H1 (cell line): ENCODE data around the gene HSPBP1. TPM values are rescaled to one million over a fixed set of nuclear protein-coding genes. Genes with fewer than 3 reads are reported as not detected.

Source experiments
- CTCF ChIA-PET: fragments of 300-600 bp; sonication (Branson Sonifier 250); formaldehyde crosslinking; loops from one replicate; lab custom pipeline; 2021; ENCODE audit not compliant: partially characterized antibody; lab: Charles Lee
- POLR2A ChIA-PET: fragments of 300-600 bp; sonication (Branson Sonifier 250); formaldehyde crosslinking; loops from one replicate; lab custom pipeline; 2021; ENCODE audit warnings: inconsistent platforms; ENCODE audit not compliant: partially characterized antibody; lab: Charles Lee
- DNase-seq, 2 experiments: peaks; one replicate each; pipeline versions ENCODE4 v3.0.0 to v3.0.0-alpha.2; 2010 to 2022; ENCODE audit warnings: low spot score in 2 of 2, low read depth in 1 of 2, mixed read lengths in 1 of 2
- FAIRE-seq: peaks from 2 replicates; lab custom pipeline; 2011; peaks lifted over from hg19 to GRCh38; lab: Jason Lieb, UNC
- H2AFZ ChIP-seq: 2 replicates; pipeline ENCODE4 v1.8.1; 2012; ENCODE audit warnings: low read length, inconsistent platforms
- H2AK5ac ChIP-seq: 2 replicates; pipeline ENCODE4 v1.6.1; 2013; ENCODE audit warnings: low read depth, low read length
- H2BK120ac ChIP-seq: replicated peaks from 2 replicates; pipeline ENCODE3; 2013; ENCODE audit warnings: low read depth, low read length, inconsistent platforms
- H2BK12ac ChIP-seq: 2 replicates; pipeline ENCODE4 v1.6.1; 2013; ENCODE audit warnings: low read depth, low read length
- H2BK15ac ChIP-seq: 2 replicates; pipeline ENCODE4 v1.6.1; 2013; ENCODE audit warnings: low read length
- H2BK20ac ChIP-seq: 2 replicates; pipeline ENCODE4 v1.6.1; 2013; ENCODE audit warnings: low read length
- H2BK5ac ChIP-seq: 2 replicates; pipeline ENCODE4 v1.6.1; 2013; ENCODE audit warnings: low read depth, low read length
- H3K14ac ChIP-seq: 2 replicates; pipeline ENCODE4 v1.6.1; 2013; ENCODE audit warnings: inconsistent platforms; ENCODE audit not compliant: insufficient read length
- H3K18ac ChIP-seq: 2 replicates; pipeline ENCODE4 v1.6.1; 2013; ENCODE audit warnings: low read length; ENCODE audit errors: extremely low read depth
- H3K23ac ChIP-seq: 2 replicates; pipeline ENCODE4 v1.6.1; 2013; ENCODE audit warnings: inconsistent platforms; ENCODE audit not compliant: insufficient read length
- H3K23me2 ChIP-seq: 2 replicates; pipeline ENCODE4 v1.6.1; 2013; ENCODE audit warnings: low read depth, low read length
- H3K27ac ChIP-seq: 2 replicates; pipeline ENCODE4 v1.6.1; 2011; ENCODE audit warnings: low read depth, low read length, inconsistent platforms
- H3K27me3 ChIP-seq, 4 experiments: replicated peaks in 1 of 4; 1 replicate in 1 of 4; 2 replicates in 3 of 4; pipeline versions ENCODE4 v1.6.1 to v1.8.1; 2011 to 2013; ENCODE audit warnings: low read length in 3 of 4, mild to moderate bottlenecking in 3 of 4, inconsistent platforms in 2 of 4, mixed read lengths in 2 of 4, moderate library complexity in 1 of 4; ENCODE audit not compliant: control insufficient read depth in 3 of 4, insufficient read depth in 3 of 4; ENCODE audit errors: extremely low read depth in 1 of 4
- H3K36me3 ChIP-seq, 4 experiments: 2 replicates each; pipeline versions ENCODE4 v1.6.1 to v1.8.1; 2011 to 2013; ENCODE audit warnings: mild to moderate bottlenecking in 4 of 4, low read length in 3 of 4, moderate library complexity in 2 of 4, control low read depth in 1 of 4, inconsistent platforms in 1 of 4; ENCODE audit not compliant: insufficient read depth in 4 of 4, control insufficient read depth in 2 of 4
- H3K4ac ChIP-seq: replicated peaks from 2 replicates; pipeline ENCODE3; 2013; ENCODE audit warnings: low read length, low read depth, mixed read lengths, inconsistent platforms; ENCODE audit not compliant: insufficient read length
- H3K4me1 ChIP-seq, 4 experiments: replicated peaks in 1 of 4; 1 replicate in 1 of 4; 2 replicates in 3 of 4; pipeline versions ENCODE4 v1.6.1 to v1.8.1; 2011 to 2013; ENCODE audit warnings: low read length in 3 of 4, inconsistent platforms in 2 of 4, mixed read lengths in 1 of 4; ENCODE audit not compliant: insufficient read depth in 4 of 4, control insufficient read depth in 3 of 4
- H3K4me2 ChIP-seq, 2 experiments: 2 replicates each; pipeline versions ENCODE4 v1.6.1 to v1.8.1; 2011 to 2013; ENCODE audit warnings: low read depth in 2 of 2, low read length in 2 of 2, control low read depth in 1 of 2, inconsistent platforms in 1 of 2, mild to moderate bottlenecking in 1 of 2; ENCODE audit not compliant: insufficient read depth in 1 of 2
- H3K4me3 ChIP-seq, 4 experiments: fragments of 200-600, 300-600 bp in 1 of 4; sonication (generic), shearing (Covaris generic), sonication (Bioruptor Twin) in 1 of 4; 2 replicates each; pipeline versions ENCODE4 v1.5.1 to v1.8.1; 2011 to 2016; ENCODE audit warnings: low read length in 4 of 4, low read depth in 3 of 4, control low read depth in 2 of 4, inconsistent platforms in 2 of 4, mild to moderate bottlenecking in 2 of 4, mixed read lengths in 1 of 4, moderate library complexity in 1 of 4; ENCODE audit not compliant: insufficient read depth in 2 of 4; ENCODE audit errors: extremely low read depth in 1 of 4
- H3K56ac ChIP-seq: replicated peaks from 2 replicates; pipeline ENCODE3; 2013; ENCODE audit warnings: low read depth, mild to moderate bottlenecking, mixed read lengths, low read length, inconsistent platforms; ENCODE audit not compliant: insufficient read length
- H3K79me1 ChIP-seq: 2 replicates; pipeline ENCODE4 v1.6.1; 2013; ENCODE audit warnings: low read depth, low read length, control low read depth
- H3K79me2 ChIP-seq, 2 experiments: 2 replicates each; pipeline versions ENCODE4 v1.6.1 to v1.8.1; 2012 to 2013; ENCODE audit warnings: low read length in 2 of 2, mild to moderate bottlenecking in 2 of 2, inconsistent platforms in 1 of 2; ENCODE audit not compliant: insufficient read depth in 2 of 2, control insufficient read depth in 1 of 2
- H3K9ac ChIP-seq, 4 experiments: replicated peaks in 1 of 4; 1 replicate in 1 of 4; 2 replicates in 3 of 4; pipeline versions ENCODE4 v1.6.1 to v1.8.1; 2011 to 2013; ENCODE audit warnings: low read depth in 3 of 4, low read length in 3 of 4, control low read depth in 2 of 4, mild to moderate bottlenecking in 2 of 4, moderate library complexity in 2 of 4, inconsistent platforms in 1 of 4; ENCODE audit errors: extremely low read depth in 1 of 4
- H3K9me3 ChIP-seq, 2 experiments: 2 replicates each; pipeline versions ENCODE4 v1.6.1 to v1.8.1; 2012 to 2013; ENCODE audit warnings: mild to moderate bottlenecking in 2 of 2, moderate library complexity in 2 of 2, control low read depth in 1 of 2, inconsistent platforms in 1 of 2, low read depth in 1 of 2, low read length in 1 of 2, mixed read lengths in 1 of 2; ENCODE audit not compliant: insufficient read depth in 2 of 2
- H4K20me1 ChIP-seq, 2 experiments: replicated peaks in 1 of 2; 2 replicates each; pipeline versions ENCODE3 to v1.8.1; 2011 to 2013; ENCODE audit warnings: inconsistent platforms in 2 of 2, low read length in 2 of 2, mild to moderate bottlenecking in 1 of 2; ENCODE audit not compliant: insufficient read depth in 2 of 2, control insufficient read depth in 1 of 2
- H4K5ac ChIP-seq: 2 replicates; pipeline ENCODE4 v1.6.1; 2013; ENCODE audit warnings: low read length, low read depth, mixed read lengths, inconsistent platforms; ENCODE audit not compliant: insufficient read length
- H4K8ac ChIP-seq: 2 replicates; pipeline ENCODE4 v1.8.0; 2013; ENCODE audit warnings: mild to moderate bottlenecking, moderate library complexity, low read length, inconsistent platforms; ENCODE audit not compliant: insufficient read depth; ENCODE audit errors: extremely low read depth
- H4K91ac ChIP-seq: replicated peaks from 2 replicates; pipeline ENCODE3; 2013; ENCODE audit warnings: low read length, mixed read lengths, inconsistent platforms; ENCODE audit not compliant: insufficient read length
- ATF2 ChIP-seq: IDR thresholded peaks from 2 replicates; pipeline ENCODE4 v1.6.1; 2012; ENCODE audit warnings: low read length, inconsistent platforms
- CEBPB ChIP-seq: IDR thresholded peaks from 2 replicates; pipeline ENCODE4 v1.6.1; 2012; ENCODE audit warnings: low read depth, low read length
- CHD1 ChIP-seq: IDR thresholded peaks from 2 replicates; pipeline ENCODE4 v1.6.1; 2012; ENCODE audit warnings: low read depth, low read length, improper control_type of control experiment
- EZH2 ChIP-seq: fragments of 200-600 bp; sonication (generic); IDR thresholded peaks from 2 replicates; pipeline ENCODE4 v1.7.1; 2012; ENCODE audit warnings: low read depth, mild to moderate bottlenecking, moderate library complexity, low read length, inconsistent platforms; ENCODE audit not compliant: severe bottlenecking
- GTF2F1 ChIP-seq: IDR thresholded peaks from 2 replicates; pipeline ENCODE4 v1.6.1; 2012; ENCODE audit warnings: low read depth, low read length, improper control_type of control experiment, borderline replicate concordance
- PHF8 ChIP-seq: fragments of 200-600 bp; sonication (generic); conservative IDR thresholded peaks from 2 replicates; pipeline ENCODE4 v1.7.1; 2012; ENCODE audit warnings: low read depth, mild to moderate bottlenecking, inconsistent platforms, low read length, moderate library complexity
- POLR2A ChIP-seq, 2 experiments: IDR thresholded peaks; 1 replicate in 1 of 2; 2 replicates in 1 of 2; pipeline ENCODE4 v1.6.1; 2011; ENCODE audit warnings: low read depth in 2 of 2, low read length in 2 of 2, mild to moderate bottlenecking in 2 of 2; ENCODE audit errors: control extremely low read depth in 1 of 2
- POU5F1 ChIP-seq: IDR thresholded peaks from 2 replicates; pipeline ENCODE4 v1.6.1; 2011; ENCODE audit warnings: low read depth, mild to moderate bottlenecking, low read length, moderate library complexity
- SIX5 ChIP-seq: IDR thresholded peaks from 2 replicates; pipeline ENCODE4 v1.6.1; 2011; ENCODE audit warnings: mild to moderate bottlenecking, low read depth, low read length
- SP4 ChIP-seq: IDR thresholded peaks from 2 replicates; pipeline ENCODE4 v1.6.1; 2012; ENCODE audit warnings: low read length, inconsistent platforms
- TBP ChIP-seq: IDR thresholded peaks from 2 replicates; pipeline ENCODE4 v1.6.1; 2011; ENCODE audit warnings: low read depth, low read length, improper control_type of control experiment
- TEAD4 ChIP-seq: IDR thresholded peaks from 2 replicates; pipeline ENCODE4 v1.6.1; 2012; ENCODE audit warnings: low read depth, low read length, inconsistent platforms, mixed read lengths
- WGBS, 2 experiments: shearing (Covaris generic) in 1 of 2; methylation state at CpG; one replicate each; pipeline versions ENCODE4 v1.1.6 to v1.1.7; 2013 to 2015; ENCODE audit warnings: low lambda C conversion rate in 2 of 2, mixed read lengths in 2 of 2, inconsistent platforms in 1 of 2, low coverage in 1 of 2, missing lambda C conversion rate in 1 of 2; ENCODE audit not compliant: insufficient replicate concordance in 2 of 2, insufficient coverage in 1 of 2, insufficient read length in 1 of 2; ENCODE audit errors: extremely low coverage in 1 of 2, missing lambda C conversion rate in 1 of 2; 5-methylcytosine and 5-hydroxymethylcytosine counted together
- polyA plus RNA-seq, 7 experiments: library from polyadenylated mRNA; depleted of rRNA in 3 of 7; stranded (reverse) in 5 of 7; unstranded in 2 of 7; fragments of >200 nt in 5 of 7; fragments of 200-250 nt in 2 of 7; gene quantifications; 1 replicate in 5 of 7; 2 replicates in 1 of 7; 4 replicates in 1 of 7; pipeline versions ENCODE4 v1.2.1 to v1.2.3, GENCODE V29; 2011 to 2013; ENCODE audit warnings: missing spikeins in 2 of 7, mixed read lengths in 2 of 7
- total RNA-seq: library from RNA; stranded (reverse); fragmentation: NEBNext Ultra II Directional; extraction: Animal tissue kit (Norgen Biotek cat#: 25700); gene quantifications from 2 replicates; pipeline ENCODE4 v1.2.1, GENCODE V29; 2021

HSPBP1 gene
- total and polyA plus RNA-seq, 2 of the 8 experiments (the other 6 are each of a cell fraction or from before 2014, with no cell fraction given), result 63.4 to 100 TPM

- Histone ChIP-seq H2BK15ac (no peak overlapping the region), H3K9me3 (no peaks in the 10 kb centered on the region), H4K5ac (no peak overlapping the region), H3K79me1 (no peaks in the 10 kb centered on the region), H3K4me2 (no peak overlapping the region; a peak in 1 of 4 replicates), H2BK5ac (no peak overlapping the region), H3K27me3 (no peaks in the 10 kb centered on the region), H3K4me1 (peaks cover 0 to 10% (median 5%) of the 10 kb centered on the region in 4 experiments; a peak in 6 of 7 replicates), H3K56ac (no peak overlapping the region), H3K79me2 (no peaks in the 10 kb centered on the region), H3K36me3 (no peaks in the 10 kb centered on the region), H2BK20ac (no peak overlapping the region), H3K14ac (no peak overlapping the region), H4K20me1 (no peaks in the 10 kb centered on the region), H3K9ac (no peak overlapping the region; a peak in 1 of 7 replicates), H2BK12ac (peak overlapping the region; percentile 50; the same call in 1 of the 2 replicates), H2BK120ac (no peak overlapping the region), H4K91ac (no peak overlapping the region), H3K23me2 (peaks cover 2% of the 10 kb centered on the region; the same call in 1 of the 2 replicates), H3K18ac (no peak overlapping the region; the same call in 1 of the 2 replicates), H3K27ac (no peak overlapping the region), H4K8ac (no peak overlapping the region), H3K4ac (no peak overlapping the region), H2AFZ (no peak overlapping the region), H3K4me3 (no peak overlapping the region), H2AK5ac (0 out of 2 replicates have a peak overlapping the region, but pooled peaks have one; percentile 86), H3K23ac (no peak overlapping the region)
- ChIA-PET POLR2A (interaction anchor here (0.7 to 4.3 kb wide), 15 partner anchors 9 to 277 kb away, joined by 3 to 23 read pairs (median 5); partner anchors contain the start of genes FIZ1, KMT5C, UBE2S and ZNF524), CTCF (interaction anchor here (0.6 to 2.7 kb wide), 6 partner anchors 11 to 401 kb away, joined by 3 to 18 read pairs (median 10); partner anchors contain the start of gene TMEM238)
- 75% methylated on average over 11 of the region's 12 CpGs; no CpG with 5 or more reads in 1 of the 2 experiments for WGBS, 2 experiments
- DNase-seq (no peak), FAIRE-seq (no peak)
- TF ChIP-seq GTF2F1 (no peak), PHF8 (no peak), POLR2A (IDR thresholded peaks at IDR 0.05; ENCODE audit: control extremely low read depth in 1 of 2, low read depth in 2 of 2, low read length in 2 of 2) (no peak), ATF2 (no peak), CHD1 (no peak), TEAD4 (no peak), CEBPB (no peak), SIX5 (no peak), TBP (no peak), EZH2 (no peak), POU5F1 (no peak), SP4 (no peak)
Observed at GRCh38 chr19:55322204-55322885, 42.4 kb upstream of the HSPBP1 start.
